H1 (cell line): Measurements from ENCODE around the gene GARIN3. TPM values are rescaled to one million over a fixed set of nuclear protein-coding genes. Genes with fewer than 3 reads are reported as not detected.

ENCODE experiments used
- CEBPB ChIP-seq: IDR thresholded peaks from 2 replicates; pipeline ENCODE4 v1.6.1; 2012; ENCODE audit warnings: low read depth, low read length
- CHD2 ChIP-seq: IDR thresholded peaks from 2 replicates; pipeline ENCODE4 v1.6.1; 2012; ENCODE audit warnings: low read length, improper control_type of control experiment
- GABPA ChIP-seq: IDR thresholded peaks from 2 replicates; pipeline ENCODE4 v1.6.1; 2011; ENCODE audit warnings: mild to moderate bottlenecking, low read length, moderate library complexity, borderline replicate concordance; ENCODE audit not compliant: insufficient read depth
- TAF7 ChIP-seq: optimal IDR thresholded peaks from 2 replicates; pipeline ENCODE3; 2011; ENCODE audit warnings: low read depth, mild to moderate bottlenecking, inconsistent platforms, low read length, moderate library complexity, borderline replicate concordance
- polyA plus RNA-seq, 7 experiments: library from polyadenylated mRNA; depleted of rRNA in 3 of 7; stranded (reverse) in 5 of 7; unstranded in 2 of 7; fragments of >200 nt in 5 of 7; fragments of 200-250 nt in 2 of 7; gene quantifications; 1 replicate in 5 of 7; 2 replicates in 1 of 7; 4 replicates in 1 of 7; pipeline versions ENCODE4 v1.2.1 to v1.2.3, GENCODE V29; 2011 to 2013; ENCODE audit warnings: missing spikeins in 2 of 7, mixed read lengths in 2 of 7
- total RNA-seq: library from RNA; stranded (reverse); fragmentation: NEBNext Ultra II Directional; extraction: Animal tissue kit (Norgen Biotek cat#: 25700); gene quantifications from 2 replicates; pipeline ENCODE4 v1.2.1, GENCODE V29; 2021
- TF ChIP-seq, protein P1 (sequence below): fragments of 300-600 bp; sonication (generic); IDR thresholded peaks from 2 replicates; pipeline ENCODE4 v1.7.1; 2012; ENCODE audit warnings: low read length, moderate library complexity, mild to moderate bottlenecking, inconsistent platforms; ENCODE audit not compliant: insufficient replicate concordance

Gene GARIN3
- total and polyA plus RNA-seq, 2 of the 8 experiments (the other 6 are each of a cell fraction or from before 2014, with no cell fraction given) = not detected

DNA sequence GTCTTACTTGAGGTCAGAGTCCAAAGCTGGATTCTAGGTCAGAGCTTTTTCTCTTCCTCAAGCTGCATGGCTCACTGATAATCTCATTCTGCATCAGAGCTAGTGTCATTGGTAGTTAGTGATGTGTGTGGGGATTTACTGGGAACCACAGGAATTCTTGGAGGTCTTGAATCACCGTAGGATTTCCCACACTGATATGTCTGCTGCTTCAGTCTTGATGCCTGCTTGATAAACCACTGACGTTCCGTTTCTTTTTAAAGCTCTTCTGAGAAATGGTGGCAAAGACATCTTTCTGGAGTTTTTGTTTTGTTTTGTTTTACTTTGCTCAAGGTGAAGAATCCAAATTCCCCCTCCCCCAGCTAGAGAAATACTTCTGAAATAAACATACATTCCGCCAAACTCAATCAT, 1.2 kb upstream of the GARIN3 start (continued):
- TF ChIP-seq, protein P1, sequence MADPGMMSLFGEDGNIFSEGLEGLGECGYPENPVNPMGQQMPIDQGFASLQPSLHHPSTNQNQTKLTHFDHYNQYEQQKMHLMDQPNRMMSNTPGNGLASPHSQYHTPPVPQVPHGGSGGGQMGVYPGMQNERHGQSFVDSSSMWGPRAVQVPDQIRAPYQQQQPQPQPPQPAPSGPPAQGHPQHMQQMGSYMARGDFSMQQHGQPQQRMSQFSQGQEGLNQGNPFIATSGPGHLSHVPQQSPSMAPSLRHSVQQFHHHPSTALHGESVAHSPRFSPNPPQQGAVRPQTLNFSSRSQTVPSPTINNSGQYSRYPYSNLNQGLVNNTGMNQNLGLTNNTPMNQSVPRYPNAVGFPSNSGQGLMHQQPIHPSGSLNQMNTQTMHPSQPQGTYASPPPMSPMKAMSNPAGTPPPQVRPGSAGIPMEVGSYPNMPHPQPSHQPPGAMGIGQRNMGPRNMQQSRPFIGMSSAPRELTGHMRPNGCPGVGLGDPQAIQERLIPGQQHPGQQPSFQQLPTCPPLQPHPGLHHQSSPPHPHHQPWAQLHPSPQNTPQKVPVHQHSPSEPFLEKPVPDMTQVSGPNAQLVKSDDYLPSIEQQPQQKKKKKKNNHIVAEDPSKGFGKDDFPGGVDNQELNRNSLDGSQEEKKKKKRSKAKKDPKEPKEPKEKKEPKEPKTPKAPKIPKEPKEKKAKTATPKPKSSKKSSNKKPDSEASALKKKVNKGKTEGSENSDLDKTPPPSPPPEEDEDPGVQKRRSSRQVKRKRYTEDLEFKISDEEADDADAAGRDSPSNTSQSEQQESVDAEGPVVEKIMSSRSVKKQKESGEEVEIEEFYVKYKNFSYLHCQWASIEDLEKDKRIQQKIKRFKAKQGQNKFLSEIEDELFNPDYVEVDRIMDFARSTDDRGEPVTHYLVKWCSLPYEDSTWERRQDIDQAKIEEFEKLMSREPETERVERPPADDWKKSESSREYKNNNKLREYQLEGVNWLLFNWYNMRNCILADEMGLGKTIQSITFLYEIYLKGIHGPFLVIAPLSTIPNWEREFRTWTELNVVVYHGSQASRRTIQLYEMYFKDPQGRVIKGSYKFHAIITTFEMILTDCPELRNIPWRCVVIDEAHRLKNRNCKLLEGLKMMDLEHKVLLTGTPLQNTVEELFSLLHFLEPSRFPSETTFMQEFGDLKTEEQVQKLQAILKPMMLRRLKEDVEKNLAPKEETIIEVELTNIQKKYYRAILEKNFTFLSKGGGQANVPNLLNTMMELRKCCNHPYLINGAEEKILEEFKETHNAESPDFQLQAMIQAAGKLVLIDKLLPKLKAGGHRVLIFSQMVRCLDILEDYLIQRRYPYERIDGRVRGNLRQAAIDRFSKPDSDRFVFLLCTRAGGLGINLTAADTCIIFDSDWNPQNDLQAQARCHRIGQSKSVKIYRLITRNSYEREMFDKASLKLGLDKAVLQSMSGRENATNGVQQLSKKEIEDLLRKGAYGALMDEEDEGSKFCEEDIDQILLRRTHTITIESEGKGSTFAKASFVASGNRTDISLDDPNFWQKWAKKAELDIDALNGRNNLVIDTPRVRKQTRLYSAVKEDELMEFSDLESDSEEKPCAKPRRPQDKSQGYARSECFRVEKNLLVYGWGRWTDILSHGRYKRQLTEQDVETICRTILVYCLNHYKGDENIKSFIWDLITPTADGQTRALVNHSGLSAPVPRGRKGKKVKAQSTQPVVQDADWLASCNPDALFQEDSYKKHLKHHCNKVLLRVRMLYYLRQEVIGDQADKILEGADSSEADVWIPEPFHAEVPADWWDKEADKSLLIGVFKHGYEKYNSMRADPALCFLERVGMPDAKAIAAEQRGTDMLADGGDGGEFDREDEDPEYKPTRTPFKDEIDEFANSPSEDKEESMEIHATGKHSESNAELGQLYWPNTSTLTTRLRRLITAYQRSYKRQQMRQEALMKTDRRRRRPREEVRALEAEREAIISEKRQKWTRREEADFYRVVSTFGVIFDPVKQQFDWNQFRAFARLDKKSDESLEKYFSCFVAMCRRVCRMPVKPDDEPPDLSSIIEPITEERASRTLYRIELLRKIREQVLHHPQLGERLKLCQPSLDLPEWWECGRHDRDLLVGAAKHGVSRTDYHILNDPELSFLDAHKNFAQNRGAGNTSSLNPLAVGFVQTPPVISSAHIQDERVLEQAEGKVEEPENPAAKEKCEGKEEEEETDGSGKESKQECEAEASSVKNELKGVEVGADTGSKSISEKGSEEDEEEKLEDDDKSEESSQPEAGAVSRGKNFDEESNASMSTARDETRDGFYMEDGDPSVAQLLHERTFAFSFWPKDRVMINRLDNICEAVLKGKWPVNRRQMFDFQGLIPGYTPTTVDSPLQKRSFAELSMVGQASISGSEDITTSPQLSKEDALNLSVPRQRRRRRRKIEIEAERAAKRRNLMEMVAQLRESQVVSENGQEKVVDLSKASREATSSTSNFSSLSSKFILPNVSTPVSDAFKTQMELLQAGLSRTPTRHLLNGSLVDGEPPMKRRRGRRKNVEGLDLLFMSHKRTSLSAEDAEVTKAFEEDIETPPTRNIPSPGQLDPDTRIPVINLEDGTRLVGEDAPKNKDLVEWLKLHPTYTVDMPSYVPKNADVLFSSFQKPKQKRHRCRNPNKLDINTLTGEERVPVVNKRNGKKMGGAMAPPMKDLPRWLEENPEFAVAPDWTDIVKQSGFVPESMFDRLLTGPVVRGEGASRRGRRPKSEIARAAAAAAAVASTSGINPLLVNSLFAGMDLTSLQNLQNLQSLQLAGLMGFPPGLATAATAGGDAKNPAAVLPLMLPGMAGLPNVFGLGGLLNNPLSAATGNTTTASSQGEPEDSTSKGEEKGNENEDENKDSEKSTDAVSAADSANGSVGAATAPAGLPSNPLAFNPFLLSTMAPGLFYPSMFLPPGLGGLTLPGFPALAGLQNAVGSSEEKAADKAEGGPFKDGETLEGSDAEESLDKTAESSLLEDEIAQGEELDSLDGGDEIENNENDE = no peak
- TF ChIP-seq CHD2 (no peak), GABPA (no peak), TAF7 (no peak), CEBPB (no peak)
